GM12878 (cell line): Measurements from ENCODE around the gene STAB2. TPM values are rescaled to one million over a fixed set of nuclear protein-coding genes. Genes with fewer than 3 reads are reported as not detected.

Experiments used
- CBX3 ChIP-seq: fragments of 200-600 bp; sonication (generic); IDR thresholded peaks from 2 replicates; pipeline ENCODE4 v1.6.1; 2016; ENCODE audit warnings: low read depth, borderline replicate concordance
- CBX5 ChIP-seq: sonication (generic); IDR thresholded peaks from 2 replicates; pipeline ENCODE4 v1.6.1; 2016; ENCODE audit warnings: low read depth, moderate library complexity, mild to moderate bottlenecking, inconsistent platforms
- HSF1 ChIP-seq: fragments of 150-350 bp; IDR thresholded peaks from 2 replicates; pipeline ENCODE4 v1.6.1; 2014; ENCODE audit warnings: mild to moderate bottlenecking, low read depth, low read length
- MYB ChIP-seq: fragments of 150-350 bp; IDR thresholded peaks from 2 replicates; pipeline ENCODE4 v1.6.1; 2014; ENCODE audit warnings: mild to moderate bottlenecking, low read depth, low read length, borderline replicate concordance
- POLR2AphosphoS5 ChIP-seq: IDR thresholded peaks from 2 replicates; pipeline ENCODE4 v1.6.1; 2011; ENCODE audit warnings: mild to moderate bottlenecking, low read length, inconsistent platforms
- ZBTB11 ChIP-seq: fragments of 450-650 bp; formaldehyde crosslinking; IDR thresholded peaks from 2 replicates; pipeline ENCODE4 v1.5.0; 2022; ENCODE audit warnings: mild to moderate bottlenecking, missing genetic modification characterization
- polyA plus RNA-seq, 11 experiments: library from polyadenylated mRNA; depleted of rRNA in 4 of 11; unstranded in 6 of 11; stranded (reverse) in 5 of 11; fragments of >200 nt; fragmentation: Nextera tagmentation in 4 of 11; fragmentation: Illumina TruSeq in 1 of 11; extraction: Ambion mirVana in 4 of 11; extraction: Trizol in 1 of 11; gene quantifications; 1 replicate in 1 of 11; 2 replicates in 10 of 11; pipeline versions ENCODE4 v1.2.1 to v1.2.3, GENCODE V29; 2011 to 2016; ENCODE audit warnings: inconsistent platforms in 2 of 11, missing spikeins in 2 of 11, low read depth in 1 of 11
- total RNA-seq, 4 experiments: library from RNA; depleted of rRNA in 3 of 4; stranded (reverse); fragments of >200 nt in 3 of 4; fragmentation: Illumina TruSeq in 1 of 4; extraction: Trizol in 1 of 4; gene quantifications; 2 replicates each; pipeline versions ENCODE4 v1.2.1 to v1.2.3, GENCODE V29; 2013 to 2021
- TF ChIP-seq, protein P1 (sequence below): IDR thresholded peaks from 2 replicates; pipeline ENCODE4 v1.6.1; 2012; ENCODE audit warnings: low read depth, low read length, improper control_type of control experiment

The STAB2 gene
- total and polyA plus RNA-seq, 10 of the 15 experiments (the other 5 are each of a cell fraction or from before 2014, with no cell fraction given), result 0.37 TPM; not detected in 9

GRCh38 chr12:103573185-103573584 is 13.9 kb upstream of the STAB2 start (continued):
- TF ChIP-seq ZBTB11 (CRISPR knock-in tag), result no peak
- no peak for TF ChIP-seq POLR2AphosphoS5
- TF ChIP-seq, protein P1, sequence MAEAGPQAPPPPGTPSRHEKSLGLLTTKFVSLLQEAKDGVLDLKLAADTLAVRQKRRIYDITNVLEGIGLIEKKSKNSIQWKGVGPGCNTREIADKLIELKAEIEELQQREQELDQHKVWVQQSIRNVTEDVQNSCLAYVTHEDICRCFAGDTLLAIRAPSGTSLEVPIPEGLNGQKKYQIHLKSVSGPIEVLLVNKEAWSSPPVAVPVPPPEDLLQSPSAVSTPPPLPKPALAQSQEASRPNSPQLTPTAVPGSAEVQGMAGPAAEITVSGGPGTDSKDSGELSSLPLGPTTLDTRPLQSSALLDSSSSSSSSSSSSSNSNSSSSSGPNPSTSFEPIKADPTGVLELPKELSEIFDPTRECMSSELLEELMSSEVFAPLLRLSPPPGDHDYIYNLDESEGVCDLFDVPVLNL, result no peak
- TF ChIP-seq MYB, result no peak
- TF ChIP-seq HSF1, result no peak
- no peak for TF ChIP-seq CBX3
- TF ChIP-seq CBX5, result no peak
